HG02571 (cell line): ENCODE measurements around the gene GCHFR.

Source experiments
- ATAC-seq: cut with Tn5 transposase; IDR thresholded peaks from one replicate; pipeline ENCODE4 v1.9.1; 2021; ENCODE audit warnings: mild to moderate bottlenecking, moderate library complexity; ENCODE audit not compliant: unreplicated experiment

Gene GCHFR

DNA sequence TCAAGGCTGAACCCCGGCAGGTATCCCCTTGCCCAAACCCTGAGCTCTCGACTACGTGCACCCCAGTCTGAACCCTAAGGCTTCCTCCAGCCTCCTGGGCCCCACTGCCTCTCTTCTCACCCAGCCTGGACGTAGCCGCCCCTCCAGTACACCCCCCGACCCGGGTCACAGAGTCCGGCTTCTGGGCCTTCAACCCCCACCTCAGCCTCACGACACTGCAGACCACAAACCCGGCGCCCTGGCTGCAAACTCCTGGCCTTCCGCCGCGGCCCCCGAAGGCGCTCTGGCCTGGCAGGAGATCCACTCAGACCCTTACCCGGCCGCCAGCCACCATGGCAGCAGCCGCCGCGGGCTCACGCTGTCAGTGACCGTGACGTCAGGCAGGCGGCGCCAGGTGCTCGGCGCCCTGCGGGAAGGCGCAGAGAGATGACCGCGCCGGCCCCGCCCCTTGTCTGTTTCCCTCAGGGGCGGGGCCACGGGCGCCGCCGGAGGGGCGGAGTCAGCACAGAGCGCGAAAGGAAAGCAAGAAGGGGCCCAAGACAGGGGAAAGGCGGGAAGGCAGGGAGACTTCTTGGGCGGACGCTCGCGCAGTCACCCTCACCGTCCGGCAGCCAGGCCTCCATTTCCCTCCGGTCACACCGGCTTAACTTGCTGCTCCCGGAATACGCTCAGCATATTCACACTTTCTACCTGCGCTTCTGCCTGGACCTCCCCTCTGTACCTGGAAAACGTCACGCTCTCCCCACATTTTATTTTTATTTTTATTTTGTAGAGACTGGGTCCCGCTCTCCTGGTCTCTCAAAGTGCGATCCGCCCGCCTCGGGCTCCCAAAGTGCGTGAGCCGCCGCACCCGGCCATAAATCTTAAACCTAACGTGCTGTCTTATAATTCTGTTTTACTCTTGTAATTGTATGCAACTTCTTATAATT is 8.7 kb upstream of the GCHFR start, which contains the start of gene RMDN3:
RMDN3 (minus strand) TSS at position 372 of the 929 bp plus-strand sequence. CDS start 471 bp downstream, outside the sequence.
- peak; percentile 76 for ATAC-seq

DNA sequence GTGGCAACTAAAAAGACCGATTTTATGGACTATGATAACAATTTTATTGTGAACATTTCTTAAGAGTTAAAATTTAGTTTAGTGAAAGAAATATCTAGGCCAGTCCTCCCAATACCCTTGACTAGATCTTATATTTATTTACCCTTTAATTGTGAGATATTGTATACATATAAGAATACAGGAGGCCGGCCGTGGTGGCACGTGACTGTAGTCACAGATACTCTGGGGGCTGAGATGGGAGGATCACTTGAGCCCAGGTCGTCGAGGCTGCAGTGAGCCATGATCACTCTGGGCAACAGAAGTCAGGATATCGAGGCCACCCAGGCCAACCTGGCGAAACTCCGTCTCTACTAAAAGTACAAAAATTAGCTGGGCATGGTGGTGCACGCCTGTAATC is 8.1 kb upstream of the GCHFR start:
- no peak for ATAC-seq

DNA sequence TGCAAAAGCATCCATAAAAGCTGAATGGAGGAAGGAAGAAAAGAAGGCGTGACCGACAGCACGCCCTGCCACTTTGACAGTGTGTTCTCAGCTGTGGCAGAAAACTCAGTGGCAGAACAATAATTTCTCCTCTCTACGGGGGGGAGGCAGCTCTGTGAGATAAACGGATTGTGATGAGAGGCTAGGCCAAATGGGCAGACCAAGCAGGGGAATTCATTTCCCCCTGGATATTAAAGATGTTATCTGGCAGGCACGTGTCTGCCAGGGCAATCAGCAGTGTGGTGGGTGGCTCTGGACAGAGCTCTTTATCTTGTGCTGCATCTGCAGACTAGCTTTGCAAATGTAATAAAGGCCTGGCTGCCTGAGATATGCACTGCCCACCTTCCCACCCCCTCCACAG is 6.9 kb upstream of the GCHFR start:
- no peak for ATAC-seq

DNA sequence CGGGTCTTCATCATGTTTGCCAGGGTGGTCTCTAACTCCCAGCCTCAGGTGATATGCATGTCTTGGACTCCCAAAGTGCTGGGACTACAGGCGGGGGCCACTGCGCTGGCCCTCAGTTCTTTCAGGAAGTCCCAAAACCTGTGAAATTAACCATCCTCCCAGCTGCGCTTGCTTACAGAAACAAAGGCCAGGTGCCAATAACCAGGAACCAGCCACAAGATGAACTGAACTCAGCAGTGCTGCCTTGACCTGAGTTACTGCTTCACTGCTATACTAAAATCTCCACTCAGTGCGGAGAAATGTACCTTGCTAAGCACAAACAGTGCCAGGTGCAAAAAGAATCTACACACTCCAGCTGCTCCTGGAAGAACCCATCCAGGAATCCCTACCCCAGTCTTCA is 3.9 kb upstream of the GCHFR start:
- no peak for ATAC-seq

DNA sequence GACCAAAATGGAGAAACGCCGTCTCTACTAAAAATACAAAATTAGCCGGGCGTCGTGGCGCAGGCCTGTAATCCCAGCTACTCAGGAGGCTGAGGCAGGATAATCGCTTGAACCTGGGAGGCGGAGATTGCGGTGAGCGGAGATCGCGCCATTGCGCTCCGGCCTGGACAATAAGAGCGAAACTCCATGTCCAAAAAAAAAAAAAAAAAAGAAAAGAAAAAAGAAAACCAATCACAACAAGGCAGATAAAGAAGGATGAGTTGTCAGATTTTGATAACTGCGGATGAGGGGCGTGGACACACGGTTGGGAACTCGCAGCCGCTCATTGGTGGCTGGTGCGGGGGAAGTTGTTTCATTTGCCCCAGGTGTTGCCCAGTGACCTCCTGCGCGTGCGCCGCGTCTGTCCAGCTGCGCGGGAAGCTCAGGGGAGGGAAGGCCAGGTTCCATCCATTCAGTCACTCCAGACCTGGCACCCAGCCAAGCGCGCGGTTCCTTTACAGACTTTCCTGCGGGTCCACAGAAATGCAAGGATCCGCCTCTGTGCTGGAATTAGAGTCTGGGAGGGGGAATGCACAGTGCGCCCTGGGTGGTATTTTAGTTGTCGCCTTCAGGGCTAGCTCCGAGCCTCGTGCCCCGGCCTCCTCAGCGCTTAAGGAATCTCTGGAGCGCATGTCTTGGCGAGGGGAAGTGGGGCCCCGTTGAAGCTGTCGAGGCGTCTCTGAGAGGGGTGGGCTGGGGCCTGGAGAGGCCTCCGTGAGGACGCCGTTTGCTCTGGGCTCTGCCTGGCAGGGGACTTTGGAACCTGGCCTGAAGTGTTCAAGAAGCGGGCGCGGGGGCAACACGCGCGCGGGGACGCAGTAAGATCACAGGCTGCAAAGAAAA is 708 bp upstream of the GCHFR start:
- ATAC-seq: no peak

DNA sequence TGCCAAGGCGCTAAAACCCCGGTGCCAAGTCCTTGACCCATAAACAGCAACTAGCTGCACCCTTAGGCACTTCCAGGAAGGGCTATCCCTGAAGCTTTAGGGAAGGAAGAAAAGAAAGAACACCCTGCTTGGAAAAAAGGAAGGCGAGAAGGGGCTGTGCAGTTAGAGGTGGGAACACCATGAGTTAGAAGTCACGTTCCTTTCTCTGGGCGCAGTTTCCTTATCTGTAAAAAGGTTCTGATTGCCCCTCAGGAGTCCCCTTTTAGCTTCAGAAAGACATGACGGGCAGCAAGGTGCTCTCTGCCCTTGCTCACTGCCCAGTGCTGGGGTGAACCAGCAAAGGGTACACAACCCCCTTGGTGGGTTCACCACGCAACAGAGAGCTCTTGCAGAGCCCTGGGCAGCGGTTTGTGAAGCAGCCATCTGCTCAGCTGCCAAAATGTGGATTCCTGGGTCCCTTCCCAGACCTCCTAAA is 798 bp downstream of the GCHFR start:
- no peak for ATAC-seq

DNA sequence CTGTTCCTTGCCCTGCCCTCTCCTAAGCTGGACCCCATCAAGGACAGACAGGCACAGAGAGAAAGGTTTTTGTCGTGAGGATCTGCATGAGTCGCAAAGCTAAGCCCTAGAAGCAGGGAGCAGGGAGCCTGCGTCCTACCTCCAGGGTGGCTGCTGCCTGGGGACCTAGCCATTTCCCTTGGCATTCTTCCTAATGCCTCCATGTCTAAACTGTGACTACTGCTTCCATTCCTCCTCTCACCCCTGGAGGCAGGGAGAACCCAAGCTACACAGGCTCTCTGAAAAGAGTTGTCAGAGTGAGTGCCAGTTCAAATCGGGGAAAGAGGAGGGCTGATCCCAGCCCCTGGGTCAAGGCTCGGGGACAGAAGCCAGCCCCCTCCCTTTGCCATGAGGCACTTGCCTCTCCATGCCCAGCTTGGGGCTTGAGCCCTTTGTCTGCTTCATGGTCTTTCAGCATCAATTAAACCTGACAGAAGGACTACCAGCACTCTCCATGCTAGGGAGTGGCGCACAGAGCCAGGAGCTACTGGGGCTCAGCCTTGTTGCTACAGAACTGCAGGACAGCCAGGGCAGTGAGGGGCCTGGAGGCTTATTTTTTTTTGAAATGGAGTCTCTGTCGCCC is 2.4 kb downstream of the GCHFR start:
- ATAC-seq: no peak

DNA sequence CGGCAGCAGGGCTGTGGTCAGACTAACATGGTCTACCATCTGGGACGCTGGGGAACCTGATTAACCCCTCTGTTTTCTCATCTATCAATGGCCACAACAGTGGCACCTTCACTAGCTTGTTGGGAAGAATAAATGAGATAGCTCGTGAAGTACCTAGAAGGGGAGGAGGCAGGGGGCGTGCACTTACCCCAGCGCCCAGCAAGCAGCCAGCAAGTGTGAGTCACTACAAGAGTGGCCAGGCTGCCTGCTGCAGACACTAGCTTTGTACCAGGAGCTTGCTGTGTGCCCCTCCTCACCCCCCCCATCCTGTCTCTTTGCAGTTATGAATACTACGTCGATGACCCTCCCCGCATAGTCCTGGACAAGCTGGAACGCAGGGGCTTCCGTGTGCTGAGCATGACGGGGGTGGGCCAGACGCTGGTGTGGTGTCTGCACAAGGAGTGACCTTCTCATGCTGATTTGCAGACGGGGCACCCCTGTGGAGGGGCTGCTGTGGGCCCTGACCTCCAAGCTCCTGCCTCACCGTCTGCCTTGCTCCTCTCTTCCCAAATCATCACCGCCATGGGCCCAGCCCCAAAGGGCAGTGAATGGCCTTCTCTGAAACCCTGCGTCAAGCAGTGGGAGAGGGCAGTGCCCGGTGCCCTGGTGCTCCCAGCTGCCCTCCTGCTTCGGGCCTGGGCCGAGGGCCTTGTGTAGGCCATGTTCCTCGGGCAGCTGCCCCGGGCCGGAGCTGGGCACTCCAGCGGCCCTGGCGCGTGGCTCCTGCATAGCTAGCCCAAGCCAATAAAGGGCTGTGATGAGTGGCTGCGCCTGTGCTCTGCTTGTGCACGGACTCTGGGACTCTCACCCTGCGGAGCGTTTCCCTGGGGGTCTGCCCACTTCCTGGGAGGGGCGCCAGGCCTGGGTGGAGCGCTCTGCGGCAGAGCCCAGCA is 3.3 kb downstream of the GCHFR start:
- ATAC-seq: no peak

DNA sequence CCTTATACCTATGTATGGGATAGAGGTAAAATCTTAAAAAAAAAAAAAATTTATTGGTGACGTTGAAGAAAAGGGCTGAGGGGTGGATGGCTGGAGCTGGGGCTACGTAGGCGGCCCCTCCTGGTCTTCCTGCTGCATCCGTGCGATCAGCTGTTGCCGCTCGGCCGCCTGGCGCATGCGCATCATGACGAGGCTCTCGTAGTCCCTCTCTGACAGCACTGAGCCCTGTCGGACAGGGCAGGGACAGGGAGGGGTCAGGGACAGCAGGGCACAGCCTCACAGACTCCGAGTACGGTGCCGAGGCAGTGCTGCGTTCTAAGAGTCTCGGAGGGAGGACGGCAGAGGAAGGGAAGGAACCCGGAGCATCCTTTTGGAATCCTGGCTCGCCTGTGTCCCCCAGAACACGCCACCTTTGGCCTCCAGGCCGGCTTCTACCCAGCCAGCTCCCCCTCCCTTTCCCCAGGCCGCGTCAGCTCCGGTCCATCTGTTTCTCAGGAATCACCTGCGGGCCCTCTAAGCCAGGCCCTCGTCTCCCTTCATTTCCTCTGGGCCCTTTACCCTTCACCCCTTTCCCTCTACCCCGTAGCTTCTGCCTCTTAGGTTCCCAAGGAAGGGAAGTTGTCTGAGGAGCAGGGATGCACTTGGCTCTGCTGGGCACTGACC is 4.1 kb downstream of the GCHFR start:
- ATAC-seq: no peak

DNA sequence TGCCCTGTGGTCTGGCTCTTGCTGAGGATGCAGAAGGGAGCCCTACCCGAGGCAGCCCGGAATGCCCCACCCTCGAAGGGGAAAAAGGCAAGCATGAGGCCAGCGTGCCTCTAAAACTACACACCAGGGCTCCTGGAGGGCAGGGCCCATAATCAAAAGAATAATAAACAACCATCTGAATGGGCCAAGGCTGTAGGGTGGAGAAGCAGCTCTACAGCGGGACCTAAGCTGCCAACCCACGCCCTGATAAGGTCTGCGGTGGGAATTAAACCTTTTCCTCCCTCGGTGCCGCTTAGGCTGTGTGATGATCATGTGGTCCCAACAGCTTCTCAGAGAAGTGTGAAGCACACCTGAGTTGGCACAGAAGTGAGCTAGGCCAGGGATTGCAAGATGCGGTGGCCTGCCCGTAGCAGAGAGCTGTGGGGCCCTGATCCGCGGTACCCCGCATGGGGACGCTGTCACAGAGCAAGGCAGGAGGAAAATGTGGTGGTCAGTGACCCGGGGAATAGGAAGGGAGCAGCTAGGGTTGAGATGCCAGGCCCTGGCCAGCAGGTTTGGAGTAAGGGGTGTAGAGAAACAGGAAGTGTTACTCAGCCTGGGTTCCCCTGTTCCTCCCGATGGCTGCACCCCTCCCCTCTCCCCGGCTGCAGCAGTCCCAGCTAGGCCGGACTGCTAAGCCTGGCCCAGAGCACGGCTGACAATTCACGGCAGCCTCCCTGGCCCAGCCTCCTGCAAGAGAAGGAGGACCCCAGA is 4.8 kb downstream of the GCHFR start:
- ATAC-seq: no peak

DNA sequence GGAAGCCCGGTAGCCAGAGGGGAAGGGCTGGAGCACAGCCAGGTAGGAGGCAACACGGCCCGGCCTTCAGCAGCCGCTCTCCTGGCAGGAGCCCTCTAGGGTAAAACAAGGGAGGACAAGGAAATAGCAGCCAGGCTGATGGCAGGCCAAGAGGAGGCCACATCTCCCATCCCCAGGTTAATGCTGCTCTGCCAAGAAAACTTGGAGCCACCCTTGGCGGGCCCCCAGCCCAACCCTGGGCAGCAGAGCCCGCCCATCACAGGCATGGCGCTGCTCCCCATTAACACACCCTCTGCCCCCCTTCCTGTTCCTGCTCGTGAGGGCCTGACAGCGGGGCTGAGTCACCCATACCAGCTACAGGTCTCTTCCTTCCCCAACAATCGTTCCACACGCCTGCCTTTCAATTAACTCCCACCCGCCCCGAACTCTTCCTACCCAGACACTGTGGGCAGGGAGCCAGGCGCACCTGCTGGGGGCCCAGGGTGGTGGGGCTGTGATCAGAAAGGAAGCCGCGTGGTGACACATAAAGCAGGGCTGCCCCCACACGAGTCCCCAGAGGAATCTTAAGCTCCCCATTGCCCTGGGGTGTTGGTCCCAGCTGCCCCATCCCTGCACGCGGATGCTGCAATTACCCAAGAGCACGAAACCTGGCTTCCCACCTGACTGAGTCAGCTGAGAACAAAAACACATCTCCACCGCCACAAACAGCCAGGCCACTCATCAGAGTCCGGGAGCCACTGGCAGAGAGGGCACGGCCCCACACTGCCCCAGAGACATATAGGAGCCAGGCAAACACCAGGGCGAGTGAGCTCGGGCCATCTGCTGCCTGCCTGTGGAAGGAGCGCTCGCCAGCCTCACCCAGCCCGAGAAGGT is 5.6 kb downstream of the GCHFR start, which contains the start of gene C15orf62:
C15orf62 (plus strand) TSS at position 707 of the 873 bp plus-strand sequence. CDS start 516 bp downstream, outside the sequence.
- ATAC-seq: peak; percentile 35

DNA sequence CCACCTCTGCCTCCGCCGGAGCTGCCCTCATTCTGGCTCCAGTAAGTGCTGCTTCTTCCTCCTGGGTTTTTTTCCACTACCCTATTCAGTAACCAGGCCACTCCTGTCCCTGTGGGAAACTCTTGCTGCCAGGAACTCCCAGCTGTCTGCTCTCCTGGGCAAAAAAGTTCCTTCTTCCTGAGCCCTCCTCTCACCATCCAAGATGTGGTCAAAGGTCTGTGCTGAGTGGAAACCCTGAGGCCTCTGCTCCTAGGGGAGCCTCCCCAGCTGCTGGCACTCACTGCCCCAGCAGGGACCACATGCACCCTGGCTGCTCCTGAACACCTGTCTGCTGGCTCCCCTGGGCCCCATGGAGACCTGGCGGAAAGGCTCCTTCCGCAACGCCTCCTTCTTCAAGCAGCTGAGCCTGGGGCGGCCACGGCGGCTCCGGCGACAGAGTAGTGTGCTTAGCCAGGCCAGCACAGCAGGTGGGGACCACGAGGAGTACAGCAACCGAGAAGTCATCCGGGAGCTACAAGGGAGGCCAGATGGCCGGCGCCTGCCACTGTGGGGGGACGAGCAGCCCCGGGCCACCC is 6.4 kb downstream of the GCHFR start:
- ATAC-seq: no peak

DNA sequence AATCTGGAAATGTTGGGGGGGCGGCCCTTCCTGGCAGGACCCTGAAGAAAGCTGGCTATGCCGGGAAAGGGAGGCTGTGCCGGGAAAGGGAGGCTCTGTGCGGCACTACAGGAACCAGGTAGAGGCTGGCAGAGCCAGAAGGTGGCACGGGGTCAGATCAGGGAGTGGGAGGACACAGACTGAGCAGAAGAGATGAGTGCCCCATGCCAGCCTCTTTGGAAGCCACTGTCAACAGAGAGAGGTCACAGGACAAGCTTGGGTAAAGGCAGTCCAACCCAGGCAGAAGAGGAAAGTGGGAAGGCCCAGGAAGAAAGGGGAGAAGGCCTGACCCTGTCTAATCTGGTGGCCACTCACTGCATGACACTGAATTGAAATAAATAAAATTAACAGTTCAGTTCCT is 7.4 kb downstream of the GCHFR start:
- ATAC-seq: no peak

DNA sequence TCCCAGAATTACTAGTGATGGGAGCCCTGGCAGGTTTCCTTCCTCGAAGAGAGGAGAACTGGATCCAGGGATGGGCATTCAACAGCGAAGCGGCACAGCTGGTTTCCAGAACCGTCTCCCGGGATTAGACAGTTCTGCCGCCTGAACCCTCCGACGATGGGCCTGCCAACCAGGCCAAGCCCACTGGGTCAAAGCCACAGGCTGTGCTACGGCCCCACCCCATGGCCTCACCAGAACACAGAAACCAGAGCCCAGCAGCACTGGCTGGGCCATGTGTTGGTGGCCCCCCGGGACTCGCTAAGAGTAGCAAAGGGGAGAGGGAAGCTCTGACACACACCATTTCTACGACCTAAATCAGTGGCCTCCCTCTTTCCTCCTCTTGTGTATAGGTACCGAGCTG is 8.1 kb downstream of the GCHFR start:
- no peak for ATAC-seq

DNA sequence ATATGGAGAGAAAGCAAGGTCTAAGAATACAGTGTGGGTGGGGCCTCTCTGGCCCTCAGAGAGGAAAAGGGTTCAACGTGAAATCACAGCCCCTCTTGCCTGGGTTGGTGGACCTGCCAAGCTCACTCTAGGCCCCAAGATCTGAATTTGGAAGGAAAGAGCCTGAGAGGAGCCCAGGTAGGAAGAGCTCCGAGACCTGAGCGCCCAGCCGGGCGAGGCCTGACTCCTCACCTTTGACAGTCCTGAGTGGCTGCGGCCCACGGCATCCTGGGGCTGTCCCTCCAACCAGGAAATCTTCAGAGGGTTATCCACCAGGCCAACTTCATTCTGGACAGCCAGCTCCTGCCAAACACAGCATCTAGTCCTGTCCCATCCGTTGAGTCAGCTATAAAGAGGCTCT is 9.6 kb downstream of the GCHFR start:
- no peak for ATAC-seq

DNA sequence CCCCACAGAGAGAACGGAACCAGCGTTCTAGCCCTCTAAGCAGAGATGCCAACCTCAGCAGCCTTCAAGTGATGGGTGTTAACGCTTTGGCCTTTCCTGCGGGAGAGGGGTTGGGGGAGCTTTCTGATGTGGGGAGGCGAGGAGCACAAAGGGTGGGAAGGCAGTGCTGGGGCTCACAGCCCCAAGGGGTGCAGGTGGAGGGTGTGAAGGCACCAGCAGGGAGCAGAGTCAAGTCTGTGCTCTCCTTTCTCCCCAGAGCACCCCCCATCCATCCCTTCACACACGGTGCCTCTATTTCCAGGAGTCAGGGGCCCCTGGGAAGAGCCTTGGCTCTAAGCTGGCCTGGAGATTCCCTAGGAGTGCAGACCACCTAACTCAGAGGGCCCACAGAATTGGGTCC is 10.0 kb downstream of the GCHFR start:
- no peak for ATAC-seq

DNA sequence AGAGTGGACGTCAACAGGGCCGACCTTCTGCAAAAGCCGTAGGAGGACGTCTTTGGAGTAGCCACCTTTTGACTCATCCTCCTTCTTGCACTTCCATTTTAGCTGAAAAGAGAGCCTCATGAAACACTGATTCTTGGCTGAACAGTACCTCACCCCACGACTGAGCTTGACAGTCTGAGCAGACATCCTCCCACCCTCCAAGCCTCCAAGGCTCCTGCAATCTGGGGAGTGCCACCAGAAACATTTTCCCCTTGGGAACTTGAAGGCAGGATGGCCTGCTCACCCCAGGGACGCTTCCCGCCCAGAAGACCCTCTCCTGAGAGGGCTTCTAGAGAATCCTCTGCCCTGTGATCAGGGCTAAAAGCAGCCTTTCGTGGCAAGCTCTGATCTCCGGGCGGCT is 11.1 kb downstream of the GCHFR start:
- ATAC-seq: no peak
